Measurements from ENCODE around the gene TRIM14.
"Not testable (repeated sequence)": the region's sequence is repeated elsewhere in the genome, so short reads cannot be mapped to it uniquely, and the experiment has no call there.

Gene TRIM14

DNA sequence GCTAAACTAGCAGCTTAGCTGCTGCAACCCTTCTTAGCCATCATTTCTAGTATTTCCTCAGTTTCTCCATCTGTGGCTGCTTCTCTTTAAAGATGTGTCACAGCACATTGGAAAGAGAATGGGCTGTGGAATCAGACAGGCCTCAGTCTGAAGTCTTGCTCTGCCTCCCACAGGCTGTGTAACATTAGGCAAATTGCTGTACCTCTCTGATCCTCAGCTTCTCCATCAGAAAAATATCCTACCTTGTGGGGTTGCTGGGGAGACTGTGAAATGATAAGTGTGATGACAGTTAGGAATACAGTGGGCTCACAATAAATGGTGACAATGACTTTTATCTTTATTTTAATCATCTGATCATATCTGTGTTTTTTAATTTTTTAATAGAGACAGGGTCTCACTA, 17.5 kb upstream of the TRIM14 start:
- Histone ChIP-seq H3K9me3 (ENCODE audit: control insufficient read depth, low read depth, low read length) (no peaks in the 10 kb centered on the region), H3K9ac (ENCODE audit: low read length) (no peak overlapping the region), H3K27ac (ENCODE audit: low read length) (no peak overlapping the region), H3K4me1 (ENCODE audit: control insufficient read depth, low read depth, low read length) (no peaks in the 10 kb centered on the region), H3K4me3 (ENCODE audit: low read length) (no peak overlapping the region), H3K27me3 (ENCODE audit: control insufficient read depth, insufficient read depth, low read length) (no peaks in the 10 kb centered on the region), H3K36me3 (ENCODE audit: control insufficient read depth, low read depth, low read length) (no peaks in the 10 kb centered on the region)

DNA sequence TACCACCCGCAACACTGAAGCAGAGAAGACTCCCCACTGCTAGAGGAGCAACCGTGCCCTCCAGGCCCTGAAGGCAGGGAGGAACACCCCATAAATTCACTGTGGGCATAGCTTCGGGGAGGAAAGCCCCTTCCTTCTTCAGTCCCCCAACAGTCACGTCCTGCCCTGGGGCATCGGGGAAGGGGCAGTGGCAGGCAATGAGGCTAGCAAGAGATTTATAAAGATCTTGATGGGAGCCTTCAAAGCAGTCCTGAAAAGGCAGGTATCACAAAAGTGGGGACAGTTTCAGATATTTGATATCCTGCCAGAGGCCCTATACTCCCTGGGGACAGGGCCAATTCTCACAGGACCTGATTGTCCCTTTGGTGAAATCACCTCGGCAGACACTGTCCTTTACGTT, 16.9 kb upstream of the TRIM14 start:
- Histone ChIP-seq H3K36me3 (ENCODE audit: control insufficient read depth, low read depth, low read length) (no peaks in the 10 kb centered on the region), H3K27me3 (ENCODE audit: control insufficient read depth, insufficient read depth, low read length) (no peaks in the 10 kb centered on the region), H3K4me1 (ENCODE audit: control insufficient read depth, low read depth, low read length) (no peaks in the 10 kb centered on the region), H3K27ac (ENCODE audit: low read length) (no peak overlapping the region), H3K4me3 (ENCODE audit: low read length) (no peak overlapping the region), H3K9ac (ENCODE audit: low read length) (no peak overlapping the region), H3K9me3 (ENCODE audit: control insufficient read depth, low read depth, low read length) (no peaks in the 10 kb centered on the region)

DNA sequence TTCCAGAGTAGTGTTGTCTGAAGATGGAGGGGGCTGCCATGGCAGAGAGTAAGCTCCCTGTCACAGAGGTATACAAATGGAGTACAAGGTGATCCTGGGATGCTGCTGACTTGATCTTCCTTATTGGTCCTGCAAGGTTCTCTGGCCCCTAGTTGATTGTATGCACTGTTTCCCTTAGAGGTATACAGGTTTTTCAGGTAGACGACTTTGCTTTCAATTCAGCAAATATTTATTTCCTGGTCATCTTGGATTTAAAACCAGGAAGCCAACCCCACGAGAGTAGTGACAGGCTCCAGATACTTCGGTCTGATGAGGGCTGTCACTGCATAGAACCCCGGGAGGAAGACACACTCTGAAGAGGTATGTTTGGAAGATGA, 16.5 kb upstream of the TRIM14 start:
- no peak overlapping the region for H3K27ac ChIP-seq (ENCODE audit: low read length)

DNA sequence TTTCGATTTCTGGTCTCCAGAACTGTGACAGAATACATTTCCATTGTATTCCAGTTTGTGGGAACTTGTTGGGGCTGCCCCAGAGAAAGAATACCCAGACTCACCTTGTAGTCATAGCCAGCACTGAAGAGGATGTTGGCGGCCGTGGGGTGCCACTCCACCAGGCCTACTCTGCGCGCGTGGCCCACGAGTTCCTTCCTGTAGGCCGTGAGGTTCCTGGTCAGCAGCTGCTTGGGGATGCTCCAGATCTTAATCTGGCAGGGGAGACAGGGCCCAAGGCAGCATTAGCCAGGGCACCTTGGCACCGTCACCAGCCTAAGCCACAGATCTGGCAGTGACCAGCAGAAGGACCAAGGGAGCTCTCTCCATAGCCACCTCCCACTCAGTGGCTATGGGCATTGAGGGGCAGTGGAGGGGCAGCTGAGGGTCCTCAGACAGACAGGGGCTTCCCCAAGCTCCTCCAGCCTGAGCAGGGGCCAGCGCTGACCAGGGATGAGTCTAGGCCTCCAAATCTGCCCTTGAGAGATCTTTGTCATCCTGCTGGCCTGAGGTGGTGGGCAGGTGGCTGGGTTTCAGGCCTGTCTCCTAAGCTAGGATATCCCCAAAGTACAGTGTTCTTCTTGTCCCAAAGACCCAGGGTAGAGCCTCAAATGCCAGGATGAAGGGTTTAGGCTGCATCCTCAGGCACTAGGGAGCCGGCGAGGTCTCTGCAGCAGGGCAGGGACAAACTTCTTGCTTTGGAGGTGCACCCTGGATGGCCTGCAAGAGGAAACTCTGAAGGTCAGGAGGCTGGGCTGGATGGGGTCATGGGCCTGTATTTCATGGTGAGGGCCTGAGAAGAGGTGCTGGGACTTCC, 15.9 kb upstream of the TRIM14 start:
- Histone ChIP-seq H3K36me3 (ENCODE audit: control insufficient read depth, low read depth, low read length) (no peaks in the 10 kb centered on the region), H3K27ac (ENCODE audit: low read length) (no peak overlapping the region), H3K9ac (ENCODE audit: low read length) (no peak overlapping the region), H3K4me3 (ENCODE audit: low read length) (no peak overlapping the region), H3K9me3 (ENCODE audit: control insufficient read depth, low read depth, low read length) (no peaks in the 10 kb centered on the region), H3K4me1 (ENCODE audit: control insufficient read depth, low read depth, low read length) (no peaks in the 10 kb centered on the region), H3K27me3 (ENCODE audit: control insufficient read depth, insufficient read depth, low read length) (no peaks in the 10 kb centered on the region)

More for the DNA sequence above, 16.5 kb upstream of the TRIM14 start:
- Histone ChIP-seq H3K36me3 (ENCODE audit: control insufficient read depth, low read depth, low read length) (no peaks in the 10 kb centered on the region), H3K9ac (ENCODE audit: low read length) (no peak overlapping the region), H3K27me3 (ENCODE audit: control insufficient read depth, insufficient read depth, low read length) (no peaks in the 10 kb centered on the region), H3K4me3 (ENCODE audit: low read length) (no peak overlapping the region), H3K4me1 (ENCODE audit: control insufficient read depth, low read depth, low read length) (no peaks in the 10 kb centered on the region), H3K9me3 (ENCODE audit: control insufficient read depth, low read depth, low read length) (no peaks in the 10 kb centered on the region)

DNA sequence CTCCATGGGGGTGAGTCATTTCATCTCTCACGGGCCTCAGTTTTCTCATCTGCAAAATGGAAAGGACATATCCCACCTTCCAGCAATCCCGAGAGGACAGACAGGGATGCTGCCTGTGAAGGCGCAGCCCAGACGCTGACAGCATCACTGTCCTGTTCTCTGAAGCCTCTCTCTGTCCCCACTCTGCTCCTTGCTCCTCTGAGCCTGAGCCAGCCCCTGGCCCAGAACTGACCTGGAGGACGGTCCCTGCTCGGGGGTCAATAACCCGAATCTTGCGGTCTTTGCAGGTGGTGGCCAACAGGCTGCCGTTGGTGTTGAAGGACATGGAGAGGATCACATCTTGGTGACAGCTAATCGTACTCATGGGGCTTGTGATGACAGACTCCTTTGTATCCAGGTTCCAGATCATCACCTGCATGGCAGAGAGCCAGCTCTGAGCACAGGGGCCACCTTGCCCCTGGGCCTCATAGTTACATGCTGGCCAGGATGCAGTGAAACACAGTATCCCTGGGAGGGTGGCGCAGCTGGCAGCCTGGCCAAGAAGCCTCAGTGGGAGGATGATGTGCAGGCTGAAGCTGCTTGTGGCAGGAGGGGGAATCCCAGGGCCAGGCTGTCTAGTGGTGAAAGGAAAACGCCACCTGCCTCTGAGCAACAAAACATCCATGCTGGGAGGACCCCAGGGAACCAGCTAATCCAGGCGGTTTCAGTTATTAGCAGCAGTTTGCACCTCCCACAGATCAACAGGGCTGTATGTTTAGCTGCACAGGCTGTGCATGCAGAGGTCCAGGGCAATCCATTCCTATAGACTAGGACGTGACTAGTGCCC, 14.0 kb upstream of the TRIM14 start:
- Histone ChIP-seq H3K27ac (ENCODE audit: low read length) (no peak overlapping the region), H3K9me3 (ENCODE audit: control insufficient read depth, low read depth, low read length) (no peaks in the 10 kb centered on the region), H3K4me3 (ENCODE audit: low read length) (no peak overlapping the region), H3K36me3 (ENCODE audit: control insufficient read depth, low read depth, low read length) (no peaks in the 10 kb centered on the region), H3K27me3 (ENCODE audit: control insufficient read depth, insufficient read depth, low read length) (no peaks in the 10 kb centered on the region), H3K9ac (ENCODE audit: low read length) (no peak overlapping the region), H3K4me1 (ENCODE audit: control insufficient read depth, low read depth, low read length) (no peaks in the 10 kb centered on the region)

DNA sequence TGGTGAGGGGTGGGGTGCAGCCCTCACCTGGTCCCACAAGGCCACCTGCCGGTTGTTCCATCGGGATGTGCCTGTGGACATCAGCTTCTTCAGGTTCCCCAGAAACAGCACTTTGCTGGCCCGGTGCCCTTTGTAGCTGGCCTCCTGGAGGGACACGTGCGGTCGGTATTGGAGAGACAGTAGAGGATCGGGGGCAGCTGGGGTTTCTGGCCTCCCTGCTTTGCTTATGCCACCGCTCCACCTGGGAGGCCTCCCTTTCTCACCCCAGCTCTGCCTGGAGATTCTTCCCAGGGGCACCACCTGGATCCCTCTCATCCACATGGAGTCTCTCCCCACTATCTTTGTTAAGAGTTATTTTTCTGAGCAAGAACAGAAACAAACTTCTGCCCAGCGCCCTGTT, 13.1 kb upstream of the TRIM14 start:
- no peaks in the 10 kb centered on the region for H3K36me3 ChIP-seq (ENCODE audit: control insufficient read depth, low read depth, low read length)
- no peak overlapping the region for H3K27ac ChIP-seq (ENCODE audit: low read length)
- no peak overlapping the region for H3K9ac ChIP-seq (ENCODE audit: low read length)
- no peaks in the 10 kb centered on the region for H3K9me3 ChIP-seq (ENCODE audit: control insufficient read depth, low read depth, low read length)
- no peaks in the 10 kb centered on the region for H3K27me3 ChIP-seq (ENCODE audit: control insufficient read depth, insufficient read depth, low read length)
- H3K4me1 ChIP-seq (ENCODE audit: control insufficient read depth, low read depth, low read length) = no peaks in the 10 kb centered on the region
- H3K4me3 ChIP-seq (ENCODE audit: low read length) = no peak overlapping the region

DNA sequence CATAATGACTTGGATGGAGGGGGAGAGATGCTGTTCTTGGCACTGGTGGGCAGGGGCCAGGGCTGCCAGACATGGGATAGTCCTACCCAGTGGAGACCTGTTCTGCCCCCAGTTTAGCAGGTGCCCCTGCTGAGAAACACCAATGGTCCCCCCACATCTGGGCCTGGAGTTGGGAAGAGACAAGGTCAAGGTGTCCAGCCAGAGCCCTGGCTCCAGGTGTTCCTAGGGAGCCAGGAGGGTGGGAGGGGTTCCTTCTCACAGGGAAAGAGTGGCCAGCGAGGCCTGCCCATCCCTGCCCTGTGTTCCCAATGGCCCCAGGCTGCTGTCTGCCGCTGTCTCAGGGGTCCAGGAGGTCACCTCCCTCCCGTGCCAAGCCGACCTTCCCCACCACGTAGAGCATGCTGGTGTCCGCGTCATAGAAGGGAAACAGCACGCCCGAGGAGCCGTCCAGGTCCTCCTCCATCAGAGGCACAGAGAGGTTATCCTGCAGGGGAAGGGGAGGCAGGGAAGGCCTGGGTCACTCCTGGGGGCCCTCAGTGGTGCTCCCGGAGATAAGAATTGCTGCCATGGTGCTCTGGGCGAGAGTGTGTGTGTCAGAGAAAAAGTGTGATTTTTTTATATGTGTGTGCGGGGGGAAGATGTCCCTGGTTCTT, 11.7 kb upstream of the TRIM14 start:
- Histone ChIP-seq H3K9me3 (ENCODE audit: control insufficient read depth, low read depth, low read length) (no peaks in the 10 kb centered on the region), H3K27ac (ENCODE audit: low read length) (no peak overlapping the region), H3K4me3 (ENCODE audit: low read length) (no peak overlapping the region), H3K36me3 (ENCODE audit: control insufficient read depth, low read depth, low read length) (no peaks in the 10 kb centered on the region), H3K4me1 (ENCODE audit: control insufficient read depth, low read depth, low read length) (no peaks in the 10 kb centered on the region), H3K27me3 (ENCODE audit: control insufficient read depth, insufficient read depth, low read length) (no peaks in the 10 kb centered on the region), H3K9ac (ENCODE audit: low read length) (no peak overlapping the region)

DNA sequence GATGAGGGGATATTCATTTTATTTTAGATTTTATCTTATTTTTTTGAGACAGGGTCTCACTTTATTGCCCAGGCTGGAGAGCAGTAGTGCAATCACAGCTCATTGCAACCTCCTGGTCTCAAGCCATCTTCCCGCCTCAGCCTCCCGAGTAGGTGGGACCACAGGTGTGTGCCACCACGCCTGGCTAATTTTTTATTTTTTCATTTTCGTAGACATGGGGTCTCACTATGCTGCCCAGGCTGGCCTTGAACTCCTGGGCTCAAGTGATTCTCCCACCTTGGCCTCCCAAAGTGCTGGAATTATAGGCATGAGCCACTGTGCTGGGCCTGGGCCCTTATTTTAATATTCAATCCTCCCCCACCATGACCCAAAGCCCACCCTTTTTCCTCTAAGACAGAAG, 11.0 kb upstream of the TRIM14 start:
- H3K36me3 ChIP-seq (ENCODE audit: control insufficient read depth, low read depth, low read length); H3K27ac ChIP-seq (ENCODE audit: low read length); H3K9ac ChIP-seq (ENCODE audit: low read length); H3K27me3 ChIP-seq (ENCODE audit: control insufficient read depth, insufficient read depth, low read length); H3K4me3 ChIP-seq (ENCODE audit: low read length); H3K4me1 ChIP-seq (ENCODE audit: control insufficient read depth, low read depth, low read length); H3K9me3 ChIP-seq (ENCODE audit: control insufficient read depth, low read depth, low read length): not testable (repeated sequence)

DNA sequence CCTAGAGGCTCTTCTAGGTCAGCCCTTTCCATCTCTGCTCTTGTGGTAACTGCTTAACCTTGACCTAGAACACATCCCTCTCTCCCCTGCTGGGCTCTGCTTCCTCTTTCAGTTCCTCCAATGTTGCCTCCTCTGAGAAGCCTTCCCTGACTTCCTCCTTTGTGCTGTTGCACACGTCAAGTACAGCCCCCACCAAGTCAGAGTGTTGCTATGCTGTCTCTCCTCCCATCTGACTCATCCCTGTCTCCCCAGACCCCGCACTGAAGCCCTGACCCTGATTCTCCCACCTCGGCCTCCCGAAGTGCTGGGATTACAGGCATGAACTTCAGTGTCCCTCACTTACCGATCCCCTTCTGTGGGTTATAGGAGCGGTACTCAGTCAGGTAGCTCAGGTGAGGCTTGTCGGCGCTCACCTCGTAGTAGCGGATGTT, 10.4 kb upstream of the TRIM14 start:
- no peaks in the 10 kb centered on the region for H3K9me3 ChIP-seq (ENCODE audit: control insufficient read depth, low read depth, low read length)
- H3K36me3 ChIP-seq (ENCODE audit: control insufficient read depth, low read depth, low read length) = no peaks in the 10 kb centered on the region
- no peaks in the 10 kb centered on the region for H3K27me3 ChIP-seq (ENCODE audit: control insufficient read depth, insufficient read depth, low read length)
- no peak overlapping the region for H3K4me3 ChIP-seq (ENCODE audit: low read length)
- H3K27ac ChIP-seq (ENCODE audit: low read length) = no peak overlapping the region
- no peak overlapping the region for H3K9ac ChIP-seq (ENCODE audit: low read length)
- H3K4me1 ChIP-seq (ENCODE audit: control insufficient read depth, low read depth, low read length) = no peaks in the 10 kb centered on the region

DNA sequence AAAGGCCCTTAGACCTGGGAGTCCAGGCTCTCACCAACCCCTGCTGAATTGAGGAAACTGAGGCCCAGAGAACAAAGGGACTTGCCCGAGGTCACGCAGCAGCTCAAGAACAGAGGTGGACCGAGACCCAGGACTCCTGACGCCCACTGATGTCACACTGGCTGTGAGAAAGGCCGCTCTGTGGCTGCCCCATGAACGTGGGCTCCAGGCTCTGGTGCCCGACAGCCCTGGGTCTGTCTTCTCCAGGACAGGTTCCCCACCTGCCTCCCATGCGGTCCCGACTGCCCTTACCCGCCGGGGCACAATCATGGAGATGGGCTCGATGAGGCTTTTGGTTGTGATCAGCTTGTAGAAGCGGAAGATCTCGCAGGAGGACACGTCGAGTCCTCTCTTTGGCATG, 9.3 kb upstream of the TRIM14 start:
- no peaks in the 10 kb centered on the region for H3K36me3 ChIP-seq (ENCODE audit: control insufficient read depth, low read depth, low read length)
- no peaks in the 10 kb centered on the region for H3K4me1 ChIP-seq (ENCODE audit: control insufficient read depth, low read depth, low read length)

DNA sequence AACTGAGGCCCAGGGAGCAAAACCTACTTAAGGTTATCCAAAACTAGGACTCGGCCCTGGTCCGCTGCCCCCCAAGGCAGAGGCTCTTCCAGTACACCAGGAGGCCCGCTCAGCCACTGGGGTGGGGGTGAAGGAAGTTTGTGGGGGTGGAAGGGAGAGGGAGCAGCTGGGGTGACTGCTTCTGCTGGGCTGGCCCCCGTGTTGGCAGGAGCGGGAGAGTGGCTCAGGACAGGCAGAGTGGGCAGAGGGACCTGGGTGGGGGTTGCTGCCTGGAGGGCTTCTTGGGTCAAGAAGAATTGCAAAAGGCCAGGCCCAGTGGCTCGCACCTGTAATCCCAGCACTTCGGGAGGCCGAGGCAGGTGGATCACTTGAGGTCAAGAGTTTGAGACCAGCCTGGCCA, 8.2 kb upstream of the TRIM14 start:
- Histone ChIP-seq H3K27ac (ENCODE audit: low read length) (no peak overlapping the region), H3K9ac (ENCODE audit: low read length) (no peak overlapping the region), H3K4me3 (ENCODE audit: low read length) (no peak overlapping the region), H3K9me3 (ENCODE audit: control insufficient read depth, low read depth, low read length) (no peaks in the 10 kb centered on the region), H3K4me1 (ENCODE audit: control insufficient read depth, low read depth, low read length) (no peaks in the 10 kb centered on the region), H3K36me3 (ENCODE audit: control insufficient read depth, low read depth, low read length) (no peaks in the 10 kb centered on the region), H3K27me3 (ENCODE audit: control insufficient read depth, insufficient read depth, low read length) (no peaks in the 10 kb centered on the region)

More for the DNA sequence above, 9.3 kb upstream of the TRIM14 start:
- H3K27ac ChIP-seq (ENCODE audit: low read length) = no peak overlapping the region
- no peak overlapping the region for H3K9ac ChIP-seq (ENCODE audit: low read length)
- no peaks in the 10 kb centered on the region for H3K9me3 ChIP-seq (ENCODE audit: control insufficient read depth, low read depth, low read length)
- no peaks in the 10 kb centered on the region for H3K27me3 ChIP-seq (ENCODE audit: control insufficient read depth, insufficient read depth, low read length)
- no peak overlapping the region for H3K4me3 ChIP-seq (ENCODE audit: low read length)

Data from iPS-18a (cell line).